GM23338 (cell line): ENCODE results near the gene IRF6. TPM values are rescaled to one million over a fixed set of nuclear protein-coding genes. Genes with fewer than 3 reads are reported as not detected.

Experiments used
- ATAC-seq: fragments of 200-7000 bp; cut with Tn5 transposase; 3 replicates; pipeline ENCODE4 v1.9.1; 2020
- DNase-seq: peaks from one replicate; pipeline ENCODE4 v3.0.0-alpha.2; 2015; ENCODE audit warnings: low spot score
- H2AFZ ChIP-seq: fragments of 200-600 bp; sonication (generic); 2 replicates; pipeline ENCODE4 v1.8.0; 2016; ENCODE audit warnings: antibody characterized with exemption, mild to moderate bottlenecking, moderate library complexity
- H3F3A ChIP-seq: fragments of 200-600 bp; sonication (generic); replicated peaks from 2 replicates; pipeline ENCODE4 v1.8.0; 2017; ENCODE audit warnings: antibody characterized with exemption, mixed run types, low read depth
- H3K27ac ChIP-seq: fragments of 200-600 bp; sonication (generic); 2 replicates; pipeline ENCODE4 v1.6.1; 2016; ENCODE audit warnings: low read depth
- H3K27me3 ChIP-seq: fragments of 200-600 bp; sonication (generic); 2 replicates; pipeline ENCODE4 v1.8.0; 2016; ENCODE audit warnings: mild to moderate bottlenecking, mixed run types, moderate library complexity; ENCODE audit not compliant: insufficient read depth
- H3K36me3 ChIP-seq: fragments of 200-600 bp; sonication (generic); 2 replicates; pipeline ENCODE4 v1.8.0; 2016; ENCODE audit warnings: mild to moderate bottlenecking; ENCODE audit not compliant: insufficient read depth
- H3K4me1 ChIP-seq: fragments of 200-600 bp; sonication (generic); 2 replicates; pipeline ENCODE4 v1.8.0; 2016; ENCODE audit warnings: mild to moderate bottlenecking, moderate library complexity; ENCODE audit not compliant: insufficient read depth
- H3K4me2 ChIP-seq: fragments of 200-600 bp; sonication (generic); 2 replicates; pipeline ENCODE4 v1.7.1; 2017; ENCODE audit warnings: mixed run types
- H3K4me3 ChIP-seq: fragments of 200-600 bp; sonication (generic); 2 replicates; pipeline ENCODE4 v1.6.1; 2016; ENCODE audit warnings: mixed run types
- H3K79me2 ChIP-seq: fragments of 200-600 bp; sonication (generic); replicated peaks from 2 replicates; pipeline ENCODE4 v1.8.0; 2017; ENCODE audit warnings: mild to moderate bottlenecking; ENCODE audit not compliant: insufficient read depth
- H3K9me2 ChIP-seq: fragments of 200-600 bp; sonication (generic); 2 replicates; pipeline ENCODE4 v1.8.0; 2017; ENCODE audit not compliant: insufficient read depth
- H4K20me1 ChIP-seq: fragments of 200-600 bp; sonication (generic); replicated peaks from 2 replicates; pipeline ENCODE4 v1.8.0; 2017; ENCODE audit warnings: mild to moderate bottlenecking; ENCODE audit not compliant: insufficient read depth
- H3K27ac Mint-ChIP-seq: 2 replicates; pipeline ENCODE4 v1.8.0; 2020; ENCODE audit warnings: inconsistent platforms, mild to moderate bottlenecking, moderate library complexity, mixed read lengths
- H3K27me3 Mint-ChIP-seq: 3 replicates; pipeline ENCODE4 v1.8.0; 2022; ENCODE audit warnings: low read depth, mild to moderate bottlenecking, moderate library complexity, mixed read lengths, inconsistent platforms; ENCODE audit not compliant: insufficient read depth, poor library complexity
- H3K36me3 Mint-ChIP-seq: 3 replicates; pipeline ENCODE4 v1.8.0; 2021; ENCODE audit warnings: low read depth, mild to moderate bottlenecking, inconsistent platforms, moderate library complexity, mixed read lengths
- H3K4me1 Mint-ChIP-seq: 3 replicates; pipeline ENCODE4 v1.8.0; 2020; ENCODE audit warnings: mild to moderate bottlenecking, inconsistent platforms, mixed read lengths
- H3K4me3 Mint-ChIP-seq: 3 replicates; pipeline ENCODE4 v1.8.0; 2021; ENCODE audit warnings: moderate library complexity, mild to moderate bottlenecking, inconsistent platforms, mixed read lengths
- H3K9me3 Mint-ChIP-seq: 3 replicates; pipeline ENCODE4 v1.8.0; 2020; ENCODE audit warnings: moderate library complexity, mild to moderate bottlenecking, inconsistent platforms, mixed read lengths
- CREB1 ChIP-seq: fragments of 250-450 bp; sonication (Bioruptor Pico); IDR thresholded peaks from 2 replicates; pipeline ENCODE4 v1.5.0; 2020; ENCODE audit warnings: low read depth, mild to moderate bottlenecking, moderate library complexity
- JUNB ChIP-seq: IDR thresholded peaks from one replicate; pipeline ENCODE4 v1.6.1; 2016; ENCODE audit warnings: antibody characterized with exemption; ENCODE audit not compliant: unreplicated experiment
- NANOG ChIP-seq: IDR thresholded peaks from 2 replicates; pipeline ENCODE4 v1.6.1; 2016; ENCODE audit warnings: antibody characterized with exemption, borderline replicate concordance
- polyA plus RNA-seq: library from polyadenylated mRNA; unstranded; fragments of >200 nt; fragmentation: Nextera tagmentation; extraction: Ambion mirVana; gene quantifications from 2 replicates; pipeline ENCODE4 v1.2.1, GENCODE V29; 2016
- total RNA-seq: library from RNA; depleted of rRNA; stranded (reverse); fragments of >200 nt; shearing (Covaris generic); gene quantifications from 2 replicates; pipeline ENCODE4 v1.2.3, GENCODE V29; 2014
- TF ChIP-seq, protein P1 (sequence below): fragments of 250-450 bp; sonication (Bioruptor Pico); IDR thresholded peaks from 2 replicates; pipeline ENCODE4 v1.5.0; 2020; ENCODE audit warnings: mild to moderate bottlenecking, moderate library complexity
- TF ChIP-seq, protein P2 (sequence below): IDR thresholded peaks from one replicate; pipeline ENCODE4 v1.6.1; 2018; ENCODE audit warnings: antibody characterized with exemption; ENCODE audit not compliant: unreplicated experiment

IRF6 gene
- total and polyA plus RNA-seq, 2 experiments from 2014 or later = 4.6 to 11.7 TPM

DNA sequence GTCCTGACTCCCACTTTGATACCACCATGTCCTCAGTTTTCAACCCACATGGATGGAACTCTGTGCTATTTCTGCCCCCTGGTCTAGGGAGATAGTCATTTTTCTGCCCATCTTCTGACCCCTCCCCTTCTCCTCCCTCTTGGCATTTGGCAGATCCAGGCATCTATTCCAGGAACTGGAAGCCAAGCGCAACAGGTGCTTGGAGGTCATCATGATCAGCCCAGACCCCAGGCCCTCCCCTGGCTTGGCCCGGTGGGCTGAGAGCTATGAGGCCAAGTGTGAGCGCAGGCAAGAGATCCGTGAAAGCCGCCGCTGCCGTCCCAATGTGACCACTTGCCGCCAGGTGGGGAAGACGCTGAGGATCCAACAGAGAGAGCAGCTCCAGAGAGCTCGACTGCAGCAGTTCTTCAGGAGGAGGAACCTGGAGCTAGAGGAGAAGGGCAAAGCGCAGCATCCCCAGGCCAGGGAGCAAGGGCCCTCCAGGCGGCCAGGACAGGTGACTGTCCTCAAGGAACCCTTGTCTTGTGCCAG lies 46.0 kb downstream of the IRF6 start (continued):
- TF ChIP-seq, protein P1, sequence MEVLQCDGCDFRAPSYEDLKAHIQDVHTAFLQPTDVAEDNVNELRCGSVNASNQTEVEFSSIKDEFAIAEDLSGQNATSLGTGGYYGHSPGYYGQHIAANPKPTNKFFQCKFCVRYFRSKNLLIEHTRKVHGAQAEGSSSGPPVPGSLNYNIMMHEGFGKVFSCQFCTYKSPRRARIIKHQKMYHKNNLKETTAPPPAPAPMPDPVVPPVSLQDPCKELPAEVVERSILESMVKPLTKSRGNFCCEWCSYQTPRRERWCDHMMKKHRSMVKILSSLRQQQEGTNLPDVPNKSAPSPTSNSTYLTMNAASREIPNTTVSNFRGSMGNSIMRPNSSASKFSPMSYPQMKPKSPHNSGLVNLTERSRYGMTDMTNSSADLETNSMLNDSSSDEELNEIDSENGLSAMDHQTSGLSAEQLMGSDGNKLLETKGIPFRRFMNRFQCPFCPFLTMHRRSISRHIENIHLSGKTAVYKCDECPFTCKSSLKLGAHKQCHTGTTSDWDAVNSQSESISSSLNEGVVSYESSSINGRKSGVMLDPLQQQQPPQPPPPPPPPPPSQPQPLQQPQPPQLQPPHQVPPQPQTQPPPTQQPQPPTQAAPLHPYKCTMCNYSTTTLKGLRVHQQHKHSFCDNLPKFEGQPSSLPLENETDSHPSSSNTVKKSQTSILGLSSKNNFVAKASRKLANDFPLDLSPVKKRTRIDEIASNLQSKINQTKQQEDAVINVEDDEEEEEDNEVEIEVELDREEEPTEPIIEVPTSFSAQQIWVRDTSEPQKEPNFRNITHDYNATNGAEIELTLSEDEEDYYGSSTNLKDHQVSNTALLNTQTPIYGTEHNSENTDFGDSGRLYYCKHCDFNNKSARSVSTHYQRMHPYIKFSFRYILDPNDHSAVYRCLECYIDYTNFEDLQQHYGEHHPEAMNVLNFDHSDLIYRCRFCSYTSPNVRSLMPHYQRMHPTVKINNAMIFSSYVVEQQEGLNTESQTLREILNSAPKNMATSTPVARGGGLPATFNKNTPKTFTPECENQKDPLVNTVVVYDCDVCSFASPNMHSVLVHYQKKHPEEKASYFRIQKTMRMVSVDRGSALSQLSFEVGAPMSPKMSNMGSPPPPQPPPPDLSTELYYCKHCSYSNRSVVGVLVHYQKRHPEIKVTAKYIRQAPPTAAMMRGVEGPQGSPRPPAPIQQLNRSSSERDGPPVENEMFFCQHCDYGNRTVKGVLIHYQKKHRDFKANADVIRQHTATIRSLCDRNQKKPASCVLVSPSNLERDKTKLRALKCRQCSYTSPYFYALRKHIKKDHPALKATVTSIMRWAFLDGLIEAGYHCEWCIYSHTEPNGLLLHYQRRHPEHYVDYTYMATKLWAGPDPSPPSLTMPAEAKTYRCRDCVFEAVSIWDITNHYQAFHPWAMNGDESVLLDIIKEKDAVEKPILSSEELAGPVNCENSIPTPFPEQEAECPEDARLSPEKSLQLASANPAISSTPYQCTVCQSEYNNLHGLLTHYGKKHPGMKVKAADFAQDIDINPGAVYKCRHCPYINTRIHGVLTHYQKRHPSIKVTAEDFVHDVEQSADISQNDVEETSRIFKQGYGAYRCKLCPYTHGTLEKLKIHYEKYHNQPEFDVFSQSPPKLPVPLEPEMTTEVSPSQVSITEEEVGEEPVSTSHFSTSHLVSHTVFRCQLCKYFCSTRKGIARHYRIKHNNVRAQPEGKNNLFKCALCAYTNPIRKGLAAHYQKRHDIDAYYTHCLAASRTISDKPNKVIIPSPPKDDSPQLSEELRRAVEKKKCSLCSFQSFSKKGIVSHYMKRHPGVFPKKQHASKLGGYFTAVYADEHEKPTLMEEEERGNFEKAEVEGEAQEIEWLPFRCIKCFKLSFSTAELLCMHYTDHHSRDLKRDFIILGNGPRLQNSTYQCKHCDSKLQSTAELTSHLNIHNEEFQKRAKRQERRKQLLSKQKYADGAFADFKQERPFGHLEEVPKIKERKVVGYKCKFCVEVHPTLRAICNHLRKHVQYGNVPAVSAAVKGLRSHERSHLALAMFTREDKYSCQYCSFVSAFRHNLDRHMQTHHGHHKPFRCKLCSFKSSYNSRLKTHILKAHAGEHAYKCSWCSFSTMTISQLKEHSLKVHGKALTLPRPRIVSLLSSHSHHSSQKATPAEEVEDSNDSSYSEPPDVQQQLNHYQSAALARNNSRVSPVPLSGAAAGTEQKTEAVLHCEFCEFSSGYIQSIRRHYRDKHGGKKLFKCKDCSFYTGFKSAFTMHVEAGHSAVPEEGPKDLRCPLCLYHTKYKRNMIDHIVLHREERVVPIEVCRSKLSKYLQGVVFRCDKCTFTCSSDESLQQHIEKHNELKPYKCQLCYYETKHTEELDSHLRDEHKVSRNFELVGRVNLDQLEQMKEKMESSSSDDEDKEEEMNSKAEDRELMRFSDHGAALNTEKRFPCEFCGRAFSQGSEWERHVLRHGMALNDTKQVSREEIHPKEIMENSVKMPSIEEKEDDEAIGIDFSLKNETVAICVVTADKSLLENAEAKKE (CRISPR knock-in tag) = no peak
- TF ChIP-seq, protein P2, sequence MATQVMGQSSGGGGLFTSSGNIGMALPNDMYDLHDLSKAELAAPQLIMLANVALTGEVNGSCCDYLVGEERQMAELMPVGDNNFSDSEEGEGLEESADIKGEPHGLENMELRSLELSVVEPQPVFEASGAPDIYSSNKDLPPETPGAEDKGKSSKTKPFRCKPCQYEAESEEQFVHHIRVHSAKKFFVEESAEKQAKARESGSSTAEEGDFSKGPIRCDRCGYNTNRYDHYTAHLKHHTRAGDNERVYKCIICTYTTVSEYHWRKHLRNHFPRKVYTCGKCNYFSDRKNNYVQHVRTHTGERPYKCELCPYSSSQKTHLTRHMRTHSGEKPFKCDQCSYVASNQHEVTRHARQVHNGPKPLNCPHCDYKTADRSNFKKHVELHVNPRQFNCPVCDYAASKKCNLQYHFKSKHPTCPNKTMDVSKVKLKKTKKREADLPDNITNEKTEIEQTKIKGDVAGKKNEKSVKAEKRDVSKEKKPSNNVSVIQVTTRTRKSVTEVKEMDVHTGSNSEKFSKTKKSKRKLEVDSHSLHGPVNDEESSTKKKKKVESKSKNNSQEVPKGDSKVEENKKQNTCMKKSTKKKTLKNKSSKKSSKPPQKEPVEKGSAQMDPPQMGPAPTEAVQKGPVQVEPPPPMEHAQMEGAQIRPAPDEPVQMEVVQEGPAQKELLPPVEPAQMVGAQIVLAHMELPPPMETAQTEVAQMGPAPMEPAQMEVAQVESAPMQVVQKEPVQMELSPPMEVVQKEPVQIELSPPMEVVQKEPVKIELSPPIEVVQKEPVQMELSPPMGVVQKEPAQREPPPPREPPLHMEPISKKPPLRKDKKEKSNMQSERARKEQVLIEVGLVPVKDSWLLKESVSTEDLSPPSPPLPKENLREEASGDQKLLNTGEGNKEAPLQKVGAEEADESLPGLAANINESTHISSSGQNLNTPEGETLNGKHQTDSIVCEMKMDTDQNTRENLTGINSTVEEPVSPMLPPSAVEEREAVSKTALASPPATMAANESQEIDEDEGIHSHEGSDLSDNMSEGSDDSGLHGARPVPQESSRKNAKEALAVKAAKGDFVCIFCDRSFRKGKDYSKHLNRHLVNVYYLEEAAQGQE = no peak

DNA sequence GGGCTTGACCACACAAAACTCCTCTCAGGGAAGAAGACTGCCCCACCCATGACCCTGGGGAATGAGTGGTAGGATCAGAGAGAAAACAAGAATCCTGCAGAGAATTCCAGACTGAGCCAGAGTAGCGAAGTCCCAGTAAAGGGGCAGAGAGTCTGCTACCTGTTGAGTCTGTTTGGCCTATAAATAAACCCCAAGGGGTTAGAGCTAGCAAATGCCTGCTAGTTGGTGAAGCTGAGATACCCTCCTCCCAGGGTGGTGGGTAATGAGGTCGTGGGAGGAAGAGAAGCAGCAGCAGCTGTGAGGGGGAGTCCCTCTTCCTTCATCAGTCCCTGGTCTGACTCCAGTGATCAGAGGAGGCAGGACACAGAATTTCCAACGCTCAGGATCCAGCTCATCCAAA lies 47.5 kb downstream of the IRF6 start:
- H3K27me3 ChIP-seq = no peaks in the 10 kb centered on the region
- H2AFZ ChIP-seq = no peak overlapping the region
- no peaks in the 10 kb centered on the region for H3K4me1 ChIP-seq
- Mint-ChIP-seq H3K36me3 (no peaks in the 10 kb centered on the region), H3K27me3 (peaks cover 4% of the 10 kb centered on the region), H3K4me3 (no peak overlapping the region), H3K9me3 (no peaks in the 10 kb centered on the region), H3K27ac (no peak overlapping the region), H3K4me1 (no peaks in the 10 kb centered on the region)
- no peaks in the 10 kb centered on the region for H3F3A ChIP-seq
- no peaks in the 10 kb centered on the region for H3K36me3 ChIP-seq
- ATAC-seq (no peak), DNase-seq (no peak)
- H3K79me2 ChIP-seq = no peaks in the 10 kb centered on the region
- 0 out of 2 replicates have a peak, but pooled peaks cover 3% of the 10 kb centered on the region for H3K9me2 ChIP-seq
- no peak overlapping the region for H3K27ac ChIP-seq
- no peak overlapping the region for H3K4me3 ChIP-seq
- H3K4me2 ChIP-seq = no peak overlapping the region
- H4K20me1 ChIP-seq = no peaks in the 10 kb centered on the region
- no peak for TF ChIP-seq CREB1 (CRISPR knock-in tag)
- TF ChIP-seq, protein P2 = no peak
- TF ChIP-seq JUNB = no peak
- TF ChIP-seq NANOG = no peak
